Hematopoietic multipotent progenitor cell treated with erythropoietin and hydrocortisone succinate and interleukin-3 and kit ligand, for 15 days (in vitro differentiated cells): Measurements from ENCODE around the gene RIC8B.

Experiments
- DNase-seq: peaks from one replicate; pipeline ENCODE4 v3.0.0-alpha.2; 2015; ENCODE audit warnings: low spot score

Gene RIC8B

DNA sequence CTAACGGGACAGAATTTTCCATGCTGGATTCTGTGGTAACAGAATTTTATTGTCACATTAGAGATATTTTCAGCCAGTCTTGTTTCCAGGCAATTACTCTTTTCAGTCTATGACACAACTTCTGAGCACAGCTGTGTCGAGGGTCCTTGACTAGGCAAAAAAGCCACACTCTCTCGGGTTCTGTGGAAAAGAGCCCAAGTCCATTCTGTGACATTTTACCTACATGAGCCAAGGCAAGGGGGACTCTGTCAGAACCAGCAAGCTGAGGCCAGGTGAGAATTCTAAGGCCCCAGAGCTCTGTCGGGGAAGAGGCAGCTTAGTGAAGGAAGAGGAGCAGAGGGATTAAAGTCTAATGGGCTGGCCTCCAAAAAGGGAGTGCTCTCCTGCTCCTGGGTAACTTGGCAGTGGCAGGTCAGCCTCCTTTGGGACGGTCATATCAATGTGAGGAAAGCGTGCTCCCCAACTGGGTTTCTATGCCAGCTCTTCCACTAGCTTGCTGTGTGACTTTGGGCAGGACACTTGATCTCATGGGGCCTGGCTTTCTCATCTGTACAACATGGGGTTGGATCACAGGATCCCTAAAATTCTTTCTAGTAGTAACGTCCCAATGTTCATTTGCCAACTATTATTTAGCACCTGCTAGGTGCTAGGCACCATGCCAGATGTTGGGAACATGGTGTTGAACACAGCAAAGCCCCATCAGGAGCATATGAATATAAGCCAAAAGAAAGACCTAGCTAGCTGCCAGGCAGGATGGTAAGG, 16.0 kb upstream of the RIC8B start:
- DNase-seq = no peak

- no peak for DNase-seq
These were observed 14.8 kb upstream of the RIC8B start for GRCh38 chr12:106759526-106760183.

DNA sequence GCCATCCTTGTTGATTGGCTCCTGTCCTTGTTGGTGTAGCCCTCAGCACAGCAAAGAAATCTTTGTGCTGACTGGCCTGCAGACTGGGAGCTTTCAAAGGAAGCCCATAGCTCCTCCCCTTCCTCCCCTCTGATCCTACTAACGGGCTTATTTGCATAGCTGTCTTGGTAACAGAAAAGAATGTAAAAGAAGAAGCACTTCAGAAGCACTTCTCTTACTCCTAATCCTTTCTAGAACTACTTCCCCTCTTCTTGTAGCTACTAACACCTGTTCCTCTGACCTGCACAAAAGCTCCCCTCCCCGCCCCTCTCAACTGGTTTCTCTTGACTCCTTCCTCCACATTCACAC, 14.3 kb upstream of the RIC8B start:
- DNase-seq = no peak

DNA sequence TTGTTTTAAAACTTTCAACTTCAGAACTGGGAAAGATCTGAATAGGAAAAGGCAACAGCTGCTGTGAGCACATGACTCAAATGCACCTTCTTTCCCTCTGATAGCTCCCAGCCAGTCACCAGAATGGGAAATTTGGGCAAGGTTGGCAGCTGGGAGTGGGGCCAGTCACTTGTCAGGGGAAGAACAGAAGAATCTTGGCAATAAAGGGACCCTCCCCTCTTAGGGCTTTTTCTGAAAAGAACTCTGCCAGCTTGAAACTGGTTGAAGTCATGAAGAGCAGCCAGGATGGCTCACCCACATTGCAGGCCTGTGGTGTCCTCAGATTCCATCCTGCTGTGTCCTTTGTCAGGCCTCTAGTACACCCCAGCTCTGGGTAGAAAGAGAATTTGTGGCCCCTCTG, 10.3 kb upstream of the RIC8B start:
- no peak for DNase-seq

- no peak for DNase-seq
These were observed 9.7 kb upstream of the RIC8B start for GRCh38 chr12:106764738-106765137.

DNA sequence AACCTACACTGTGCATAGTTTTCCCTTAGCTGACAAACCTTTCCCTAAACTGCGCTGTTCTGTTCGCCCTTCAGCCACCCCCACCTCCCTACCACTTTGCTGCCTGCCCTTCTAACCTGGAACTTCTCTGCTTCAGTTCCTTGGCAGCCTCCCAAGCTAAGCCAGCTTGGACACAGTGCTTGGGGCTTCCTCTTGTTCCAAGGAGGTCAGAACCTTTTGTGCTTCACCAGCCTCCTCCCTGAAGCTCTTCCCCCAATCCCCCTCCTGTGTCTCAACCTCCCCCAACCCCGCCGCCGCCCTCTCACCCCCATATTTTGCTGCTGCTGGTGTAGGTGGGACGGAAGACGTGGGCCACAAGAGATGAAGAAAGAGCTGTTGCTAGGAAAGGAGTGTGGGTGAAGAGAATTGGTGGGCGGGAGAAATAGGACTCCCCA, 8.1 kb upstream of the RIC8B start:
- DNase-seq = no peak

GRCh38 chr12:106767206-106767605, 7.3 kb upstream of the RIC8B start:
- DNase-seq = no peak

GRCh38 chr12:106767954-106768822, 6.3 kb upstream of the RIC8B start:
- no peak for DNase-seq

DNA sequence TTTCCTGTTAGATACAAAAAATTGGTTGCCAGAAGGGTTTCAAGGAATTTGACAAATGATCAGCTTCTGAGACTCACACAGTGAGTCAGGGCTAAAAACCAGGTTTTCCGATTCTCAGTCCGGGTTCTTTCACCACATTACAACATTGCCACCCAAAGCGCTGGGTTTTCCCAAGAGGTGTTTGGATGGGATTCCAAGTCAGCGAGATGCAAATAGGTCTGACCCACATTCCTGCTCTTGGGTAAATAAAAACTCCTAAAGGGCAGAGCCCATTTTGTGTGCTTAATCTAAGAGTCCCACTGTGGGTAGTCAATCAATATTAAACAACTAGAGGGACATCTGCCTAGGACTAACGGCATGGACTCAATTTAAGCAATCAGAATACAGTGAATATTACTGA, 5.4 kb upstream of the RIC8B start:
- no peak for DNase-seq

DNA sequence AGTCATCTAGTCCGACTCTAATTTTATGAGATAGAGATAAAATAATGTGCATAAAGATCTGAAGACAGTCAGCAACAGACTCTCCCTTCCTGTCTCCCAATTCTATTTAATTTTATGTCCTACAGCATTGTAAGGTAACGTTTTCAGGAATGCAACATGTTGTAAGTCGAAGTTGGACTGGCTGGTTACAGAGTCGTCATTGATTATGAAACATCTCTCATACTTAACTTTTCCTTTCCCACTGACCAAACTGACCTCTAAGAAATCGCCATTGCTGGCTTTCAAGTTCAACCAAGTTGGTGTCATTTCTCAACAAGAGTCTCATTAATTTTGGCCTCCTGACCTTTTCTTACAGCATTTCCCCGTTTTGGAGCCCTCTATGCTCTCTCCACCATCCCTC, 4.9 kb upstream of the RIC8B start:
- no peak for DNase-seq

- DNase-seq = no peak
These were observed 3.1 kb upstream of the RIC8B start for GRCh38 chr12:106771425-106771824.

DNA sequence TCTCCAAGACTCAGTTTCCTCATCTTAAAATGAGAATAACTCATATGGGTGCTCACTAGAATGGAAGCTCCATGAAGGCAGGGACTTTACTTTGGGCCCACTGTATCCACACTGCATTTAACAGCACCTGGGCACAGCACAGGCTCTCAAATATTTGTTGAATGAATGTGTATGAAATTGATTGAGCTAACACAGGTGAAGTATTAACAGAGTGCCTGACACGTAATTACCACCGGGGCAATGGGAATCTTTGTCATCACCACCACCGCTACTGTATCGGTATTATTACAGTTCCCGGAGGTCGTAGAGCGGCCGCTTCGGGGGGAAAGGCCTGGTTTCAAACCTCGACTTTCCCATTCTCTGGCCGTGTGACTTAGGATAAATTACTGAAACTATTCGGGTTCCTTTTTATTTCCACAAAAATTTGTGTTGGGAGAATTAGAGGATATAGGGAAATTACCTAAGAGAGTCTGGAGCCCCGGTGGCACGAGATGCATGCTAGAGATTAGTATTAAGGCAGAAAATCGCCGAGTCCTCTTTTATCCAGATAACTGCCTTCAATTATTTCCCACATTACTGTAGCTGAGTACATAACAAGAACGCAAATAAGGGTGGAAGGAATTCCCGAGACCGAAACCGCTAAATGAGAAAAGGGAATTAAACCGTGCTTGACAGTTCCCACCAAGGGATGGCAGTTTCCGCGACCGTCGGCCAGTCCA, 1.0 kb upstream of the RIC8B start:
- no peak for DNase-seq

- DNase-seq = no peak
These were observed 484 bp downstream of the RIC8B start for GRCh38 chr12:106774808-106775524.

- no peak for DNase-seq
These were observed 2.4 kb downstream of the RIC8B start for GRCh38 chr12:106776897-106777296.

GRCh38 chr12:106780010-106780631, 5.6 kb downstream of the RIC8B start:
- peak; percentile 12 for DNase-seq

GRCh38 chr12:106782619-106783018, 8.1 kb downstream of the RIC8B start:
- DNase-seq = no peak

DNA sequence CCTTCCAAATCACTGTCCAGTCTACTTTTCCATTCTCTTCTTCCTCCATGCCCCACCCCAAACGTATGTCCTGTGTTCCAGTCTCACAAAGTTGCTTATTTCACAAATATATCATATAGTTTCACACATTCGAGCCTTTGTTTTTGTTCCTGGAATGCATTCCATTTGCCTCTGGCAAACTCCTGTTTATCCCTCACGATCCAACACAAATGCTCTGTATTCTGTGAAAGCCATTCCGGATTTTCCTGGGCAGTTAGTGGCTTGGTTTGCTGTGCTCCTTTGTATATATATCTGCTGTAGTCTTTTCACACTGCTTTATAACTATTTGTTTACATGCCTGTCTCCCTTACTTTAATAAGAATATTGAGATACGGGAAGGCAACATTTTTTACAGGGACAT, 9.0 kb downstream of the RIC8B start:
- DNase-seq = no peak

DNA sequence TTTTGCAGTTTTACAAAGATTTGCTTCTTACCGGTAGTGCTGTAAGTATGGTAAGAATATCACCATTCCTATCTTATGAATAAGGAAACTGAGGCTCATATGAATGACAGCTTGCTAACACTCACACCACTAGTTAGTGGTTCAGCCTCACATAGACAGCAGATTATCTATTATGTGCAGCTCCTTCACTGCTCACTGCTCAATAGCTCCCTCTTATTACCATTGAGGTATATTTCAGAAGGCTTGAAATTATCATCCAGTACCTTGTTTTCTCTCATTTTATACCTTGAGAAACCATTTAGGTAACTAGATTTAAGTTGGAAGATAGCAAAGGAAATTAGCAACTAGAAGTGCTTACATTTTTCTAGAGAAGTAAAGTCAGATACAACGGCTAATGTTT, 15.5 kb downstream of the RIC8B start:
- DNase-seq = no peak

DNA sequence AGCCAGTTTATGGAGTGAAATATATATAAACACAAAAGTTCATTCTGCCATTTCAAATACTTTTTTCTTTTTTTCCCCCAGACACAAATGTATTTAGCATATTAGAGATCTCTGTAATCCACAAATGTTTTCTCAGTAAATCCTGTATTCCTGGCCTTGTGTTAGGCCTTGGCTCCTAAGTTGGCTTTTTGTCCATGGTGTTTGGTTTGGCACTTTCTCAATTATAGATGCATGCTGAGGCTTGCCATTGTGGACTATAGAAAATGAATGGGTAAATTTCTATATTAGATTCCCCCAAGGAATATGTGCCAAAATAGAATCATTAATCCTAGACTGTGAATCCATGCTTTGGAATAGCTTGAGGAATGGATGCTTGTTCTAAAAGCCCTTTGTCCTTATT, 17.0 kb downstream of the RIC8B start:
- no peak for DNase-seq

DNA sequence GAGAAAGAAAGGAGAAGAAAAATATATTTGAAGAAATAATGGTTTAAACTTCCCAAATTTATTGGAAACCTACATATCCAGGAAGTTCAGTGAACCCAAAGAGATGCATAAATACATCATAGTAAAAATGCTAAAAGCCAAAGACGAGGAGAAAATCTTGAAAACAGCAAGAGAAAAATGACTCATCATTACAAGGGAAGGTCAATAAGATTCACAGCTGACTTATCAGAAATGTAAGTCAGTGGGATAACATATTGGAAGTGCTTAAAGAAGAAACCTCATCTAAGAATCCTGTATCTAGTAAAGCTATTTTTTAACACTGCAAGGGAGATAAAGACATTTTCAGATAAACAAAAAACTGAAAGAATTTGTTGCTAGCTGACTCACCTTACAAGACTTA, 19.9 kb downstream of the RIC8B start:
- no peak for DNase-seq

DNA sequence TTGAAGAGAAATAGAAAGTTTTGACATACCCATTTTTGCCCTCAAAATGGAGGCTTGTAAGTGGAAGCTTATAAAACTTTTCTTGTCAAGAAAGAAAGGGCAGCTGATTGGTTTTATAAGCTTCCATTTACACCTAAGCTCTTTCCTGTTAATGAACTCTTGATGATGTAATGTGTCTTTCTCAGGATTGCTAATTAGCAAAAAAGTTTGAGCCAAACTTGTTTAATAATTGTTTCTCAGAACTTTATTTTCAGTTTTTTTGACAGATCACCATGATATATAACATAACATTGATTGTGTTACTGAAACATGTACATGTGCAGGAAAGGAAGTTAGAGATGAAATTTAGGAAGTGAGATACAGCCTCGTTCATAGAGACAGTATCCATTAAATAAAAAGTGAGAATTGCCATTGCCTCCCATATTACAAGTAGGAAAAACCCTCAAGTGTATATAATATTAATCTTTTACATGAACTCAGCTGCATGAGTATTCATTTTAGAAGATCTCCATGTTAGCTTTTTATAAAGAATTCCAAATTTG, 26.8 kb downstream of the RIC8B start:
- no peak for DNase-seq
